PFSK-1 (cell line): ENCODE measurements around the gene CCDC33.

Experiments used
- SIN3A ChIP-seq: IDR thresholded peaks from 2 replicates; pipeline ENCODE4 v1.6.1; 2012; ENCODE audit warnings: mild to moderate bottlenecking, low read length, moderate library complexity, borderline replicate concordance; ENCODE audit not compliant: insufficient read depth
- TAF1 ChIP-seq: IDR thresholded peaks from 2 replicates; pipeline ENCODE4 v1.6.1; 2012; ENCODE audit warnings: low read length, control low read depth, borderline replicate concordance; ENCODE audit not compliant: insufficient read depth

DNA sequence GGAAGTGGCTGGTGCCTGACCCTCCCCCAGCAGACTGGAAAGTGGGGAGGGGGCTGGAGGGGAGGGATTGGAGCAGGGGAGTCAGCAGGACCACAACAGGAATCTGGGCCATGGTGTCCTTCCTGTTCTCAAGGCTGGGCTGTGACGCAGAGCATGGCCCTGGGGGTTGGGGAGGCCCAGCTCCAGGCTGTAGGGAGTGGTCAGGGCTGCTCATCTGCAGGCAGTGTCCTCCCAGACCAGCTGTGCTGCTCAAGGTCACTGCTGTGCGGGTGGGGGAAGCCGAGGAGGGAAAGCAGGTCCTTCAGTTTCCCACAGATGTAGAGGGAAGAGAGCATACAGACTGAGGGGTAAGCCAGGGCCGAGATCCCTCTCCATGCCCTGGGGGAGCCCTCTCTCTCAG lies 90.6 kb downstream of the CCDC33 start:
- TF ChIP-seq SIN3A = no peak
- TF ChIP-seq TAF1 = no peak
